B cell (primary cell): ENCODE results near the gene TBC1D22A. TPM values are rescaled to one million over a fixed set of nuclear protein-coding genes. Genes with fewer than 3 reads are reported as not detected.

Experiments
- ATAC-seq: fragments of 200-7000 bp; cut with Tn5 transposase; one replicate; pipeline ENCODE4 v1.10.0; 2021; ENCODE audit warnings: low read depth, mild to moderate bottlenecking, moderate number of reproducible peaks, moderate library complexity
- CTCF ChIA-PET: fragments of 350-600 bp; sonication (Branson Sonifier 250); formaldehyde crosslinking; loops from one replicate; lab custom pipeline; 2021; ENCODE audit warnings: antibody characterized with exemption, inconsistent platforms; lab: Charles Lee
- POLR2A ChIA-PET: fragments of 350-600 bp; sonication (Branson Sonifier 250); formaldehyde crosslinking; loops from one replicate; lab custom pipeline; 2021; ENCODE audit warnings: antibody characterized with exemption; lab: Charles Lee
- DNase-seq: peaks from one replicate; pipeline ENCODE4 v3.0.0; 2013
- H2AFZ ChIP-seq: 2 replicates; pipeline ENCODE4 v1.6.1; 2012; ENCODE audit warnings: mild to moderate bottlenecking, low read depth, low read length; ENCODE audit not compliant: insufficient read depth, poor library complexity, severe bottlenecking
- H3K27ac ChIP-seq, 2 donors: 1 replicate in 1 of 2; 2 replicates in 1 of 2; pipeline ENCODE4 v1.5.1; 2012 to 2013; ENCODE audit warnings: low read length in 2 of 2, mild to moderate bottlenecking in 2 of 2, moderate library complexity in 1 of 2
- H3K27me3 ChIP-seq, 4 experiments: fragments of 200-600 bp in 1 of 4; sonication (generic) in 1 of 4; replicated peaks in 1 of 4; 1 replicate in 2 of 4; 2 replicates in 2 of 4; pipeline versions ENCODE4 v1.6.1 to v1.7.0; 2013 to 2016; ENCODE audit warnings: low read length in 3 of 4, mild to moderate bottlenecking in 2 of 4, mixed read lengths in 1 of 4, moderate library complexity in 1 of 4; ENCODE audit not compliant: insufficient read depth in 4 of 4, control insufficient read depth in 3 of 4; ENCODE audit errors: control extremely low read depth in 1 of 4
- H3K36me3 ChIP-seq, 2 experiments: replicated peaks in 1 of 2; 1 replicate in 1 of 2; 2 replicates in 1 of 2; pipeline versions ENCODE4 v1.6.1 to v1.7.1; 2013; ENCODE audit warnings: low read length in 1 of 2; ENCODE audit not compliant: insufficient read depth in 2 of 2, control insufficient read depth in 1 of 2; ENCODE audit errors: control extremely low read depth in 1 of 2, extremely low read depth in 1 of 2
- H3K4me1 ChIP-seq, 2 donors: fragments of 200-600 bp in 1 of 2; sonication (generic) in 1 of 2; 1 replicate in 1 of 2; 2 replicates in 1 of 2; pipeline versions ENCODE4 v1.5.1 to v1.6.1; 2013 to 2017; ENCODE audit warnings: low read length in 2 of 2; ENCODE audit not compliant: control insufficient read depth in 2 of 2, insufficient read depth in 2 of 2
- H3K4me2 ChIP-seq: replicated peaks from 2 replicates; pipeline ENCODE3; 2012; ENCODE audit warnings: mild to moderate bottlenecking, low read depth, low read length; ENCODE audit not compliant: poor library complexity, severe bottlenecking
- H3K4me3 ChIP-seq, 5 experiments: fragments of 200-600 bp in 1 of 5; sonication (generic) in 1 of 5; 1 replicate in 3 of 5; 2 replicates in 2 of 5; pipeline versions ENCODE4 v1.5.1 to v1.7.0; 2011 to 2016; ENCODE audit warnings: low read length in 4 of 5, mild to moderate bottlenecking in 4 of 5, low read depth in 2 of 5, control low read depth in 1 of 5, moderate library complexity in 1 of 5; ENCODE audit not compliant: insufficient read depth in 1 of 5; ENCODE audit errors: control extremely low read depth in 1 of 5, extremely low read depth in 1 of 5
- H3K79me2 ChIP-seq: fragments of 200-600 bp; sonication (generic); one replicate; pipeline ENCODE4 v1.6.0; 2016; ENCODE audit warnings: low read length; ENCODE audit not compliant: control insufficient read depth, insufficient read depth
- H3K9ac ChIP-seq: fragments of 200-600 bp; sonication (generic); 2 replicates; pipeline ENCODE4 v1.6.1; 2017; ENCODE audit warnings: mild to moderate bottlenecking, low read length, moderate library complexity
- H3K9me3 ChIP-seq, 3 donors: one replicate each; pipeline versions ENCODE4 v1.6.1 to v1.7.1; 2013; ENCODE audit warnings: low read length in 2 of 3; ENCODE audit not compliant: control insufficient read depth in 2 of 3, insufficient read depth in 1 of 3; ENCODE audit errors: control extremely low read depth in 1 of 3
- H4K20me1 ChIP-seq: 2 replicates; pipeline ENCODE4 v1.6.0; 2012; ENCODE audit warnings: mild to moderate bottlenecking, low read length; ENCODE audit not compliant: insufficient read depth, control insufficient read depth, poor library complexity, severe bottlenecking
- H3K27ac Mint-ChIP-seq: one replicate; pipeline ENCODE4 v1.8.0; 2021; ENCODE audit warnings: mixed read lengths
- H3K27me3 Mint-ChIP-seq: one replicate; pipeline ENCODE4 v1.8.0; 2021; ENCODE audit warnings: mixed read lengths
- H3K4me1 Mint-ChIP-seq: one replicate; pipeline ENCODE4 v1.8.0; 2021; ENCODE audit warnings: mixed read lengths
- H3K4me3 Mint-ChIP-seq: one replicate; pipeline ENCODE4 v1.8.0; 2021; ENCODE audit warnings: mixed read lengths
- H3K9me3 Mint-ChIP-seq: one replicate; pipeline ENCODE4 v1.8.0; 2022; ENCODE audit warnings: mixed read lengths; ENCODE audit not compliant: insufficient read depth
- CTCF ChIP-seq: fragments of 200-600 bp; IDR thresholded peaks from one replicate; pipeline ENCODE4 v1.8.0; 2022; ENCODE audit warnings: antibody characterized with exemption, mild to moderate bottlenecking
- EZH2 ChIP-seq: IDR thresholded peaks from 2 replicates; pipeline ENCODE4 v1.6.1; 2012; ENCODE audit warnings: borderline replicate concordance, low read depth, mild to moderate bottlenecking, moderate library complexity, low read length; ENCODE audit not compliant: insufficient read depth, poor library complexity, severe bottlenecking
- WGBS: methylation state at CpG from one replicate; pipeline ENCODE4 v1.1.5; 2013; ENCODE audit warnings: missing lambda C conversion rate; ENCODE audit not compliant: insufficient coverage; 5-methylcytosine and 5-hydroxymethylcytosine counted together
- intact Hi-C: fragments of 100-400 bp; cut with micrococcal nuclease; formaldehyde crosslinking; loops from one replicate; pipeline ENCODE4 v1.10.0; 2022
- polyA plus RNA-seq: library from polyadenylated mRNA; depleted of rRNA; stranded (reverse); fragments of >200 nt; gene quantifications from 2 replicates; pipeline ENCODE4 v1.2.3, GENCODE V29; 2012
- total RNA-seq, 2 donors: library from RNA; stranded (reverse); fragments of 120-200 nt in 1 of 2; gene quantifications; 1 replicate in 1 of 2; 2 replicates in 1 of 2; pipeline versions ENCODE4 v1.2.3 to v1.2.4, GENCODE V29; 2013 to 2022

The TBC1D22A gene
- total and polyA plus RNA-seq, 2 donors (not counting 1 experiment from before 2014, with no cell fraction given): 73.8 to 128 TPM

DNA sequence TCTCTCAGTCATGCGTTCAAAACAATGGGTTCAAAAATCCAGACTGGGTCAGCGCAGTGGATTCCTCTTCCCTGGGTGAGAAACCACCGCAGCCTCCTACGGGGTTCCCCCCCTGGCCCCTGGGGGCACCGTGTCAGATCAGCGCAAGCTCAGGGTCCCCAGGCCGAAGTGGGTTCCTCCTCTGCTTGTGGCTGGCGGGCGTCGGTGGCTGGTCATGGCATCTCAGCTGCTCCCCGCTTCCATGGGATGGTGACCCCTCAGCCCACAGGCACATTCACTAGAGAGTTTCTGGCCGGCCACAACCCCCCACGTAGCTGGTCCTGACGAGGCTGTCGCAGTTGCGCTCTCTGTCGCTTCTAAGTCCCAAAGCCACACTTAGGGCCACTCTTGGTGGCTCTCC lies 389.8 kb downstream of the TBC1D22A start:
- Mint-ChIP-seq H3K9me3 (no peaks in the 10 kb centered on the region), H3K27ac (peak overlapping the region; percentile 20), H3K4me3 (no peak overlapping the region), H3K4me1 (no peaks in the 10 kb centered on the region), H3K27me3 (no peaks in the 10 kb centered on the region)
- WGBS: 97% methylated on average over 17 of the region's 17 CpGs
- peaks cover 92% of the 10 kb centered on the region for H4K20me1 ChIP-seq
- no peak overlapping the region for H2AFZ ChIP-seq
- no peak overlapping the region for H3K4me3 ChIP-seq
- H3K36me3 ChIP-seq: peaks cover 0 to 36% of the 10 kb centered on the region in 2 experiments
- peaks cover 0 to 19% (median 0%) of the 10 kb centered on the region in 3 donors for H3K9me3 ChIP-seq
- H3K4me2 ChIP-seq: no peak overlapping the region
- H3K4me1 ChIP-seq: peaks cover 0 to 6% of the 10 kb centered on the region in 2 donors
- intact Hi-C loops: no loop called here
- no peak for DNase-seq
- ChIA-PET POLR2A (no interaction called here), CTCF (no interaction called here)
- H3K27ac ChIP-seq: no peak overlapping the region
- H3K27me3 ChIP-seq: no peaks in the 10 kb centered on the region
- TF ChIP-seq EZH2 (no peak), CTCF (no peak)
- no peak overlapping the region for H3K9ac ChIP-seq
- no peak for ATAC-seq
- H3K79me2 ChIP-seq: peaks cover 4% of the 10 kb centered on the region

GRCh38 chr22:47152938-47153337 lies 390.5 kb downstream of the TBC1D22A start:
- intact Hi-C loops: no loop called here
- Mint-ChIP-seq H3K4me3 (no peak overlapping the region), H3K27ac (no peak overlapping the region), H3K27me3 (no peaks in the 10 kb centered on the region), H3K9me3 (no peaks in the 10 kb centered on the region), H3K4me1 (no peaks in the 10 kb centered on the region)
- Histone ChIP-seq H3K27me3 (no peaks in the 10 kb centered on the region), H3K4me2 (no peak overlapping the region), H2AFZ (no peak overlapping the region), H3K79me2 (peaks cover 4% of the 10 kb centered on the region), H3K9ac (no peak overlapping the region), H3K36me3 (peaks cover 0 to 33% of the 10 kb centered on the region in 2 experiments), H3K4me3 (no peak overlapping the region), H3K27ac (no peak overlapping the region), H3K9me3 (peaks cover 0 to 19% (median 0%) of the 10 kb centered on the region in 3 donors), H4K20me1 (peaks cover 90% of the 10 kb centered on the region), H3K4me1 (peaks cover 0 to 6% of the 10 kb centered on the region in 2 donors)
- TF ChIP-seq EZH2: no peak
- TF ChIP-seq CTCF: no peak
- ATAC-seq (no peak), DNase-seq (no peak)
- CTCF ChIA-PET: no interaction called here
- WGBS: 82% methylated on average over 6 of the region's 6 CpGs
- POLR2A ChIA-PET: no interaction called here
